PC-3 (cell line): ENCODE results near the gene CPSF4.
"Not testable (repeated sequence)": the region's sequence is repeated elsewhere in the genome, so short reads cannot be mapped to it uniquely, and the experiment has no call there.

ENCODE experiments used
- EZH2 ChIP-seq: fragments of 300-600 bp; sonication (generic); IDR thresholded peaks from one replicate; pipeline ENCODE4 v1.6.1; 2017; ENCODE audit warnings: antibody characterized with exemption, mild to moderate bottlenecking, low read length; ENCODE audit not compliant: unreplicated experiment
- TF ChIP-seq, protein P1 (sequence below): fragments of 300-600 bp; sonication (generic); conservative IDR thresholded peaks from 2 replicates; pipeline ENCODE4 v1.5.1; 2017; ENCODE audit warnings: antibody characterized with exemption, low read depth, mild to moderate bottlenecking, low read length

DNA sequence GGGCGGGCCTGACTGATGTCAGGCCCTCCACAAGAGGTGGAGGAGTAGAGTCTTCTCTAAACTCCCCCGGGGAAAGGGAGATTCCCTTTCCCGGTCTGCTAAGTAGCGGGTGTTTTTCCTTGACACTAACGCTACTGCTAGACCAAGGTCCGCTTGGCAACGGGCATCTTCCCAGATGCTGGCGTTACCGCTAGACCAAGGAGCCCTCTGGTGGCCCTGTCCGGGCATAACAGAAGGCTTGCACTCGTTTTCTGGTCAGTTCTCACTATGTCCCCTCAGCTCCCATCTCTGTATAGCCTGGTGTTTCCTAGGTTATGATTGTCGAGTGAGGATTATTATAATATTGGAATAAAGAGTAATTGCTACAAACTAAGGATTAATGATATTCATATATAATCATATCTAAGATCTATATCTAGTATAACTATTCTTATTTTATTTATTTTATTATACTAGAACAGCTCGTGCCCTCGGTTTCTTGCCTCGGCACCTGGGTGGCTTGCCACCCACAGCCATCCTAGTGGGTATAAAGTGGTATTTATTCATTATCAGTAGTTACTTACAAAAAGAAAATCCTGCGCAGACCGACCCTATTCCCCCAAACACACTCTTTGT lies 23.1 kb upstream of the CPSF4 start:
- TF ChIP-seq EZH2: not testable (repeated sequence)
- TF ChIP-seq, protein P1, sequence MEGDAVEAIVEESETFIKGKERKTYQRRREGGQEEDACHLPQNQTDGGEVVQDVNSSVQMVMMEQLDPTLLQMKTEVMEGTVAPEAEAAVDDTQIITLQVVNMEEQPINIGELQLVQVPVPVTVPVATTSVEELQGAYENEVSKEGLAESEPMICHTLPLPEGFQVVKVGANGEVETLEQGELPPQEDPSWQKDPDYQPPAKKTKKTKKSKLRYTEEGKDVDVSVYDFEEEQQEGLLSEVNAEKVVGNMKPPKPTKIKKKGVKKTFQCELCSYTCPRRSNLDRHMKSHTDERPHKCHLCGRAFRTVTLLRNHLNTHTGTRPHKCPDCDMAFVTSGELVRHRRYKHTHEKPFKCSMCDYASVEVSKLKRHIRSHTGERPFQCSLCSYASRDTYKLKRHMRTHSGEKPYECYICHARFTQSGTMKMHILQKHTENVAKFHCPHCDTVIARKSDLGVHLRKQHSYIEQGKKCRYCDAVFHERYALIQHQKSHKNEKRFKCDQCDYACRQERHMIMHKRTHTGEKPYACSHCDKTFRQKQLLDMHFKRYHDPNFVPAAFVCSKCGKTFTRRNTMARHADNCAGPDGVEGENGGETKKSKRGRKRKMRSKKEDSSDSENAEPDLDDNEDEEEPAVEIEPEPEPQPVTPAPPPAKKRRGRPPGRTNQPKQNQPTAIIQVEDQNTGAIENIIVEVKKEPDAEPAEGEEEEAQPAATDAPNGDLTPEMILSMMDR: peak; percentile 49
